Thoracic aorta (tissue), 2 donors: ENCODE data around the gene FBXO42. TPM values are rescaled to one million over a fixed set of nuclear protein-coding genes. Genes with fewer than 3 reads are reported as not detected.

ENCODE experiments used
- ATAC-seq: fragments of 150-250 bp; one replicate; pipeline ENCODE4 v1.8.0; 2017; ENCODE audit warnings: low read depth; ENCODE audit not compliant: insufficient number of reproducible peaks, low FRiP score
- DNase-seq: peaks from one replicate; pipeline ENCODE4 v3.0.0-alpha.2; 2020; ENCODE audit warnings: low spot score
- H3K27ac ChIP-seq, 2 donors: fragments of 200-600 bp; sonication (generic); 1 replicate in 1 of 2; 2 replicates in 1 of 2; pipeline ENCODE4 v1.5.1; 2016; ENCODE audit warnings: mild to moderate bottlenecking in 2 of 2, moderate library complexity in 2 of 2
- H3K27me3 ChIP-seq: fragments of 200-600 bp; sonication (generic); replicated peaks from 2 replicates; pipeline ENCODE4 v1.6.0; 2016; ENCODE audit warnings: mild to moderate bottlenecking; ENCODE audit not compliant: insufficient read depth
- H3K36me3 ChIP-seq: fragments of 200-600 bp; sonication (generic); one replicate; pipeline ENCODE4 v1.5.1; 2016
- H3K4me1 ChIP-seq, 2 donors: fragments of 200-600 bp; sonication (generic); 1 replicate in 1 of 2; 2 replicates in 1 of 2; pipeline versions ENCODE4 v1.5.1 to v1.6.0; 2016; ENCODE audit warnings: low read depth in 2 of 2, mild to moderate bottlenecking in 1 of 2; ENCODE audit not compliant: control insufficient read depth in 1 of 2
- H3K4me3 ChIP-seq: fragments of 200-600 bp; sonication (generic); 2 replicates; pipeline ENCODE4 v1.5.1; 2016; ENCODE audit warnings: mild to moderate bottlenecking
- H3K9me3 ChIP-seq: fragments of 200-600 bp; sonication (generic); 2 replicates; pipeline ENCODE4 v1.5.1; 2016
- CTCF ChIP-seq: fragments of 200-600 bp; sonication (generic); IDR thresholded peaks from one replicate; pipeline ENCODE4 v1.5.1; 2019; ENCODE audit warnings: antibody characterized with exemption
- total RNA-seq, 2 donors: library from RNA; depleted of rRNA; stranded (reverse); fragments of >200 nt; gene quantifications; one replicate each; pipeline versions ENCODE4 v1.1.0 to v1.2.3, GENCODE V29; 2016

Gene FBXO42
- total RNA-seq, 2 donors from 2014 or later, result 71.2 to 72.2 TPM

- Histone ChIP-seq H3K36me3 (no peaks in the 10 kb centered on the region), H3K9me3 (no peaks in the 10 kb centered on the region), H3K27ac (peak overlapping the region; percentile 32 to 43), H3K4me1 (peaks cover 49 to 65% of the 10 kb centered on the region in 2 donors), H3K4me3 (no peak overlapping the region), H3K27me3 (no peaks in the 10 kb centered on the region)
- no peak for DNase-seq
- TF ChIP-seq CTCF, result no peak
- ATAC-seq, result no peak
These were observed 24.7 kb upstream of the FBXO42 start for GRCh38 chr1:16376971-16377370.

GRCh38 chr1:16375521-16376340, 23.5 kb upstream of the FBXO42 start:
- no peak for ATAC-seq
- no peak for DNase-seq
- Histone ChIP-seq H3K4me1 (peaks cover 54 to 76% of the 10 kb centered on the region in 2 donors), H3K9me3 (no peaks in the 10 kb centered on the region), H3K36me3 (no peaks in the 10 kb centered on the region), H3K27me3 (no peaks in the 10 kb centered on the region), H3K4me3 (peak overlapping the region; percentile 14), H3K27ac (peak overlapping the region; percentile 56 to 67)
- TF ChIP-seq CTCF, result no peak

GRCh38 chr1:16374266-16374665, 22.0 kb upstream of the FBXO42 start:
- ATAC-seq (no peak), DNase-seq (no peak)
- Histone ChIP-seq H3K36me3 (no peaks in the 10 kb centered on the region), H3K4me1 (peaks cover 58 to 91% of the 10 kb centered on the region in 2 donors), H3K27ac (peak overlapping the region; percentile 14 to 59), H3K27me3 (no peaks in the 10 kb centered on the region), H3K9me3 (no peaks in the 10 kb centered on the region), H3K4me3 (no peak overlapping the region)
- no peak for TF ChIP-seq CTCF

- H3K4me1 ChIP-seq, result peaks cover 62 to 92% of the 10 kb centered on the region in 2 donors
- no peaks in the 10 kb centered on the region for H3K9me3 ChIP-seq
- no peak overlapping the region for H3K27ac ChIP-seq
- no peak overlapping the region for H3K4me3 ChIP-seq
- DNase-seq (no peak), ATAC-seq (no peak)
- H3K27me3 ChIP-seq, result no peaks in the 10 kb centered on the region
- H3K36me3 ChIP-seq, result no peaks in the 10 kb centered on the region
- no peak for TF ChIP-seq CTCF
These were observed 20.4 kb upstream of the FBXO42 start for GRCh38 chr1:16372535-16373285.

- no peak for ATAC-seq
These were observed 19.4 kb upstream of the FBXO42 start for GRCh38 chr1:16371725-16372124.

More at GRCh38 chr1:16371725-16372124, 19.4 kb upstream of the FBXO42 start:
- TF ChIP-seq CTCF, result no peak
- H3K36me3 ChIP-seq, result no peaks in the 10 kb centered on the region
- DNase-seq, result no peak
- H3K4me3 ChIP-seq, result no peak overlapping the region
- H3K9me3 ChIP-seq, result no peaks in the 10 kb centered on the region
- H3K27ac ChIP-seq, result no peak overlapping the region
- peaks cover 56 to 82% of the 10 kb centered on the region in 2 donors for H3K4me1 ChIP-seq
- no peaks in the 10 kb centered on the region for H3K27me3 ChIP-seq
